C1 segment of cervical spinal cord (tissue), 14 donors: Measurements from ENCODE around the gene BATF3.
"Not testable (repeated sequence)": the region's sequence is repeated elsewhere in the genome, so short reads cannot be mapped to it uniquely, and the experiment has no call there.

Experiments used
- DNase-seq, 14 donors: peaks; one replicate each; lab custom pipeline; 2025; lab: John Stamatoyannopoulos, UW

BATF3 gene

GRCh38 chr1:212658250-212658649, 41.4 kb downstream of the BATF3 start:
- not testable (repeated sequence) for DNase-seq

GRCh38 chr1:212656730-212657129, 42.9 kb downstream of the BATF3 start:
- no peak for DNase-seq

GRCh38 chr1:212655668-212656440, 43.8 kb downstream of the BATF3 start:
- DNase-seq: no peak

GRCh38 chr1:212652609-212653008, 47.0 kb downstream of the BATF3 start:
- no peak for DNase-seq

- DNase-seq: no peak
These were observed 47.7 kb downstream of the BATF3 start for GRCh38 chr1:212651977-212652376.

- DNase-seq: no peak
These were observed 48.1 kb downstream of the BATF3 start for GRCh38 chr1:212651521-212651920.

- DNase-seq: no peak
These were observed 49.4 kb downstream of the BATF3 start for GRCh38 chr1:212650228-212650627.

- DNase-seq: no peak
These were observed 50.6 kb downstream of the BATF3 start for GRCh38 chr1:212649020-212649419.

GRCh38 chr1:212648431-212648830, 51.2 kb downstream of the BATF3 start:
- no peak for DNase-seq

- no peak for DNase-seq
These were observed 52.6 kb downstream of the BATF3 start for GRCh38 chr1:212647004-212647403.

GRCh38 chr1:212646588-212646987, 53.1 kb downstream of the BATF3 start:
- DNase-seq: no peak

- DNase-seq: no peak
These were observed 53.8 kb downstream of the BATF3 start for GRCh38 chr1:212645546-212646543.

GRCh38 chr1:212644866-212645545, 54.6 kb downstream of the BATF3 start:
- DNase-seq: no peak

GRCh38 chr1:212643877-212644276, 55.8 kb downstream of the BATF3 start:
- DNase-seq: no peak

- DNase-seq: no peak
These were observed 57.7 kb downstream of the BATF3 start for GRCh38 chr1:212641956-212642355.

GRCh38 chr1:212640223-212640878, 59.3 kb downstream of the BATF3 start:
- no peak for DNase-seq

- not testable (repeated sequence) for DNase-seq
These were observed 60.1 kb downstream of the BATF3 start for GRCh38 chr1:212639524-212639923.

GRCh38 chr1:212638492-212639151, 61.0 kb downstream of the BATF3 start:
- DNase-seq: no peak

GRCh38 chr1:212637902-212638301, 61.7 kb downstream of the BATF3 start:
- no peak for DNase-seq
